SK-N-SH treated with all-trans-retinoic acid at 6 μM for 48 hours (cell line): ENCODE measurements around the gene GARNL3.

Experiments
- GLIS3 ChIP-seq: fragments of 250-450 bp; sonication (Bioruptor Pico); IDR thresholded peaks from 2 replicates; pipeline ENCODE4 v1.5.0; 2020; ENCODE audit warnings: mild to moderate bottlenecking, moderate library complexity
- PATZ1 ChIP-seq: fragments of 250-450 bp; sonication (Bioruptor Pico); IDR thresholded peaks from 2 replicates; pipeline ENCODE4 v1.8.0; 2020; ENCODE audit warnings: mild to moderate bottlenecking, moderate library complexity, borderline replicate concordance
- PPARA ChIP-seq: fragments of 250-450 bp; sonication (Bioruptor Pico); IDR thresholded peaks from 2 replicates; pipeline ENCODE4 v1.5.0; 2020; ENCODE audit warnings: mild to moderate bottlenecking, borderline replicate concordance
- ZNF8 ChIP-seq: fragments of 450-650 bp; formaldehyde crosslinking; IDR thresholded peaks from 2 replicates; pipeline ENCODE4 v1.5.0; 2020; ENCODE audit warnings: mild to moderate bottlenecking, moderate library complexity

GRCh38 chr9:127255692-127256091, 8.9 kb upstream of the GARNL3 start:
- TF ChIP-seq PPARA (CRISPR knock-in tag) (no peak), PATZ1 (CRISPR knock-in tag) (no peak), ZNF8 (CRISPR knock-in tag) (no peak), GLIS3 (no peak)
